Measurements from ENCODE around the gene KRTAP10-7. TPM values are rescaled to one million over a fixed set of nuclear protein-coding genes. Genes with fewer than 3 reads are reported as not detected.
"Not testable (repeated sequence)": the region's sequence is repeated elsewhere in the genome, so short reads cannot be mapped to it uniquely, and the experiment has no call there.

KRTAP10-7 gene
- total and polyA plus RNA-seq, 7 experiments from 2014 or later, result not detected

GRCh38 chr21:44576025-44576420 is 24.4 kb upstream of the KRTAP10-7 start:
- H3K36me3 ChIP-seq (ENCODE audit: control insufficient read depth in 2 of 3, insufficient read depth in 3 of 3, low read length in 3 of 3), result no peaks in the 10 kb centered on the region
- no peaks in the 10 kb centered on the region for H3K27me3 ChIP-seq (ENCODE audit: control insufficient read depth in 2 of 2, insufficient read depth in 2 of 2, low read length in 2 of 2)
- Mint-ChIP-seq H3K4me3 (no peak overlapping the region), H3K27ac (peak overlapping the region in 1 of 9 donors; percentile 66), H3K9me3 (peaks cover 0 to 51% (median 18%) of the 10 kb centered on the region in 11 donors), H3K36me3 (peaks cover 4 to 7% (median 6%) of the 10 kb centered on the region in 5 donors), H3K4me1 (peaks cover 0 to 25% (median 11%) of the 10 kb centered on the region in 7 donors), H3K27me3 (peaks cover 0 to 8% (median 5%) of the 10 kb centered on the region in 5 donors)
- ChIA-PET CTCF (no interaction called here), POLR2A (no interaction called here)
- peaks cover 0 to 8% (median 0%) of the 10 kb centered on the region in 3 experiments for H3K9me3 ChIP-seq (ENCODE audit: control insufficient read depth in 2 of 3, low read length in 3 of 3)
- intact Hi-C loops (cut with micrococcal nuclease), result no loop called here
- H3K4me3 ChIP-seq (ENCODE audit: low read length), result no peak overlapping the region
- ATAC-seq (no peak), DNase-seq (no peak)
- no peaks in the 10 kb centered on the region for H3K4me1 ChIP-seq (ENCODE audit: control insufficient read depth in 2 of 2, insufficient read depth in 2 of 2, low read length in 2 of 2)
- no peak overlapping the region for H3K27ac ChIP-seq (ENCODE audit: low read depth, low read length)

DNA sequence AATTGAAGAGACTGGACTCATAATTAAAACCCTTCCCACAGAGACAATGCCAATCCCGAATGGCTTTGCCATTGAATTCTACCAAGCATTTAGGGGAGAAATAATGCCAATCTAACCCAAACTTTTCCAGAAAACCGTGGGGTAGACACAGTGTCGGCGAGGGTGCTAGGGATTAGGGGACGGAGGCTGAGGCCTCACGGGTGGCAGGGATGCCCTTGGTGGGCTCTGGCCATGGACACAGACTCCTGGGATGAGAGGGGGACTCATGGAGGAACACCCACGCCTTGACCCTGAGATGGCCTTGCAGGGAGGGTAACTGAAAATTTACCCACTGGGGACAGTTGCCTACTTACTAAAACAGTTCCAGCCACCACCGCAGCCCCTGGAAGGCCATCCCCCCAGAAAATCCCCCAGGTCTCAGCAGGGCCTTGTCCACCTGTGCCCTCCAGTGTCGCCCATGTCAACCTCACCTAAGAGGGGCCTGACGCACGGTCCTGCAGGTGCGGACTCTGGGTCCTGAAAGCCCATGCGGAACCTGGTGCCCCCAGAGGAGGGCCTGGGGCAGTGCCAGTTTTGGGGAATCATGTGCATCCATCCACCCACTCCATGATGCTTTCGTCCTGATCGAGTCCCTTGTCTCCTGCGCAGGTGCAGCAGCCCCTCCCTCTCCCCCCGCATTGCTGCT is 21.9 kb upstream of the KRTAP10-7 start:
- no peak for ATAC-seq
- Mint-ChIP-seq H3K27ac (no peak overlapping the region), H3K36me3 (peaks cover 4 to 12% (median 9%) of the 10 kb centered on the region in 5 donors), H3K27me3 (peaks cover 0 to 8% (median 5%) of the 10 kb centered on the region in 5 donors), H3K4me1 (peaks cover 5 to 43% (median 29%) of the 10 kb centered on the region in 7 donors), H3K9me3 (peaks cover 3 to 56% (median 26%) of the 10 kb centered on the region in 11 donors), H3K4me3 (no peak overlapping the region)
- ChIA-PET POLR2A (no interaction called here), CTCF (no interaction called here)
- no peak overlapping the region for H3K4me3 ChIP-seq (ENCODE audit: low read length)
- no peak for DNase-seq
- no peaks in the 10 kb centered on the region for H3K36me3 ChIP-seq (ENCODE audit: control insufficient read depth in 2 of 3, insufficient read depth in 3 of 3, low read length in 3 of 3)
- H3K4me1 ChIP-seq (ENCODE audit: control insufficient read depth in 2 of 2, insufficient read depth in 2 of 2, low read length in 2 of 2), result peaks cover 0 to 8% of the 10 kb centered on the region in 2 donors
- intact Hi-C loops (cut with micrococcal nuclease), result no loop called here
- H3K27ac ChIP-seq (ENCODE audit: low read depth, low read length), result no peak overlapping the region
- no peaks in the 10 kb centered on the region for H3K27me3 ChIP-seq (ENCODE audit: control insufficient read depth in 2 of 2, insufficient read depth in 2 of 2, low read length in 2 of 2)
- H3K9me3 ChIP-seq (ENCODE audit: control insufficient read depth in 2 of 3, low read length in 3 of 3), result peaks cover 0 to 3% (median 0%) of the 10 kb centered on the region in 3 experiments

DNA sequence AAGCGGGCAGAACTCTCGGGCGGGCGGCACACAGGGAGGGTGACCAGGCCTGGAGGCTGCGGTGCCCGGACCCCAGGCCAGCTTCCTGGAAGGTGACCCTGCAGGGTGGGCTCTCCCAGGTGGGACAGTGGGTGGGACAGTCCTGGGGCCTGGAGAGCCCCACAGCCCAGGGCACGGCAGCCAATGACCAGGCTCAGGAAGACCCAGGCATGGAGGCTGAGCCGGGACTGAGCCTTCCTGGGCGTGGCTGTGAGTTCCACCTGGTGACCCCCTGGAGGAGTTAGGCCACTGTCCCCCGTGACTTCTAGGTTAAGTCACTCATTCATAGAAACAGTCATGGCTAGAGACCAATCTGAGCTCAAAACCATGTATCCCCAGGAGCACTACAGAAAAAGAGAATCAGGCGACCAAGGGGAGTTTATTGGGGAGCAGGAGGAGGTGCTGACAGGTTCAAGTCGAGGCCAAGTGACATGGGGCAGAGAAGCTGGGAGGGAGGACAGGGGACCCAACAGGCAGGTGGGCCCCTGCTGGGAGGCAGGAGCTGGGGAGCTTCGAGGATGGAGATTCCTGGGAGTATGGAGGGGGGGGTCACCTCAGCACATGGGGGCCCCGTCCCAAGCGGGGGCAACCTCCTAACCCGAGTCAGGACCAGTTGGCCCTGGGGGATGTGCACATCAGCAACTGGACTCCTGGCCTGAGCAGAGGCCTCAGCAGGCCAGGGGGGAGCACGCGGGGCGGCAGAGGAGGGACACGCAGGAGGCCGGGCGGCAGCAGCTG is 21.2 kb upstream of the KRTAP10-7 start:
- DNase-seq, result no peak
- peaks cover 0 to 3% (median 0%) of the 10 kb centered on the region in 3 experiments for H3K9me3 ChIP-seq (ENCODE audit: control insufficient read depth in 2 of 3, low read length in 3 of 3)
- H3K27me3 ChIP-seq (ENCODE audit: control insufficient read depth in 2 of 2, insufficient read depth in 2 of 2, low read length in 2 of 2), result no peaks in the 10 kb centered on the region
- H3K27me3 Mint-ChIP-seq, result peaks cover 0 to 10% (median 8%) of the 10 kb centered on the region in 5 donors
- CTCF ChIA-PET, result no interaction called here
- H3K27ac Mint-ChIP-seq, result peak overlapping the region in 3 of 9 donors; percentile 8 to 59 (median 41)
- H3K4me3 Mint-ChIP-seq, result peak overlapping the region in 2 of 10 donors; percentile 50 to 55
- ATAC-seq, result no peak
- H3K9me3 Mint-ChIP-seq, result peaks cover 3 to 56% (median 26%) of the 10 kb centered on the region in 11 donors
- no peaks in the 10 kb centered on the region for H3K36me3 ChIP-seq (ENCODE audit: control insufficient read depth in 2 of 3, insufficient read depth in 3 of 3, low read length in 3 of 3)
- H3K27ac ChIP-seq (ENCODE audit: low read depth, low read length), result no peak overlapping the region
- peaks cover 0 to 8% of the 10 kb centered on the region in 2 donors for H3K4me1 ChIP-seq (ENCODE audit: control insufficient read depth in 2 of 2, insufficient read depth in 2 of 2, low read length in 2 of 2)
- H3K4me3 ChIP-seq (ENCODE audit: low read length), result no peak overlapping the region
- POLR2A ChIA-PET, result interaction anchor here (0.7 to 1.2 kb wide), 2 partner anchors 16 to 32 kb away, joined by 3 read pairs; no protein-coding TSS in a partner anchor
- H3K36me3 Mint-ChIP-seq, result peaks cover 4 to 12% (median 9%) of the 10 kb centered on the region in 5 donors
- intact Hi-C loops (cut with micrococcal nuclease), result no loop called here
- peaks cover 13 to 46% (median 36%) of the 10 kb centered on the region in 7 donors for H3K4me1 Mint-ChIP-seq

DNA sequence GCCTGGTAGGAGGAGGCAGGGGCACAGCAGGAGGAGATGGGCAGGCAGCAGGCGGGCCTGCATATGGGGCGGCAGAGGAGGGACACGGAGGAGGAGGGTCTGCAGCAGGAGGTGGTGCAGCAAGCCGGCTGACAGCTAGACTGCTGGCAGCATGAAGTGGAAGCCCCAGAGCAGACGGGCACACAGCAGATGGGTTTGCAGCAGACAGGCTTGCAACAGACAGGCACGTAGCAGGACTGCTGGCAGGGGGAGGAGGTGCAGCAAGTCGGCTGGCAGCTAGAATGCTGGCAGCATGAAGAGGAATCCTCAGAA is 20.6 kb upstream of the KRTAP10-7 start:
- POLR2A ChIA-PET, result interaction anchor here (0.7 to 1.2 kb wide), 2 partner anchors 16 to 33 kb away, joined by 3 read pairs; no protein-coding TSS in a partner anchor
- Mint-ChIP-seq H3K36me3 (peaks cover 4 to 12% (median 9%) of the 10 kb centered on the region in 5 donors), H3K27ac (peak overlapping the region in 1 of 9 donors; percentile 78), H3K4me3 (peak overlapping the region in 5 of 10 donors; percentile 16 to 62 (median 49)), H3K9me3 (peaks cover 3 to 56% (median 26%) of the 10 kb centered on the region in 11 donors), H3K4me1 (peaks cover 16 to 45% (median 40%) of the 10 kb centered on the region in 7 donors), H3K27me3 (peaks cover 0 to 11% (median 8%) of the 10 kb centered on the region in 5 donors)
- CTCF ChIA-PET, result interaction anchor here (1.4 kb wide), 1 partner anchor 69 kb away, joined by 5 read pairs; no protein-coding TSS in a partner anchor
- Histone ChIP-seq H3K4me3 (ENCODE audit: low read length) (no peak overlapping the region), H3K27me3 (ENCODE audit: control insufficient read depth in 2 of 2, insufficient read depth in 2 of 2, low read length in 2 of 2) (no peaks in the 10 kb centered on the region), H3K9me3 (ENCODE audit: control insufficient read depth in 2 of 3, low read length in 3 of 3) (peaks cover 0 to 3% (median 0%) of the 10 kb centered on the region in 3 experiments), H3K27ac (ENCODE audit: low read depth, low read length) (no peak overlapping the region), H3K36me3 (ENCODE audit: control insufficient read depth in 2 of 3, insufficient read depth in 3 of 3, low read length in 3 of 3) (no peaks in the 10 kb centered on the region), H3K4me1 (ENCODE audit: control insufficient read depth in 2 of 2, insufficient read depth in 2 of 2, low read length in 2 of 2) (peaks cover 0 to 8% of the 10 kb centered on the region in 2 donors)
- intact Hi-C loops (cut with micrococcal nuclease), result loop anchor here in 1 of 2 donors (5.0 to 10.0 kb wide), 3 partner anchors 38 to 133 kb away; partner anchors contain the start of genes KRTAP12-3, KRTAP12-4 and TSPEAR
- DNase-seq, result no peak
- no peak for ATAC-seq

- intact Hi-C loops (cut with micrococcal nuclease), result loop anchor here in 1 of 2 donors (5.0 to 10.0 kb wide), 3 partner anchors 37 to 132 kb away; partner anchors contain the start of genes KRTAP12-3, KRTAP12-4 and TSPEAR
- not testable (repeated sequence) for H3K4me1 ChIP-seq (ENCODE audit: control insufficient read depth in 2 of 2, insufficient read depth in 2 of 2, low read length in 2 of 2); DNase-seq; ATAC-seq; H3K36me3 ChIP-seq (ENCODE audit: control insufficient read depth in 2 of 3, insufficient read depth in 3 of 3, low read length in 3 of 3); H3K27ac ChIP-seq (ENCODE audit: low read depth, low read length); H3K9me3 ChIP-seq (ENCODE audit: control insufficient read depth in 2 of 3, low read length in 3 of 3); H3K27me3 ChIP-seq (ENCODE audit: control insufficient read depth in 2 of 2, insufficient read depth in 2 of 2, low read length in 2 of 2); H3K4me3 ChIP-seq (ENCODE audit: low read length)
- Mint-ChIP-seq H3K36me3 (peaks cover 4 to 12% (median 9%) of the 10 kb centered on the region in 5 donors), H3K27ac (peak within 1 kb of the TSS in 6 of 9 donors; percentile 21 to 78 (median 62)), H3K9me3 (peaks cover 3 to 56% (median 26%) of the 10 kb centered on the region in 11 donors), H3K27me3 (peaks cover 0 to 12% (median 9%) of the 10 kb centered on the region in 5 donors), H3K4me3 (peak within 1 kb of the TSS in 9 of 10 donors; percentile 9 to 62 (median 51)), H3K4me1 (peaks cover 16 to 43% (median 39%) of the 10 kb centered on the region in 7 donors)
- CTCF ChIA-PET, result interaction anchor here (1.4 kb wide), 1 partner anchor 70 kb away, joined by 5 read pairs; no protein-coding TSS in a partner anchor
- POLR2A ChIA-PET, result interaction anchor here (1.2 kb wide), 1 partner anchor 33 kb away, joined by 3 read pairs; no protein-coding TSS in a partner anchor
These were observed 20.1 kb upstream of the KRTAP10-7 start, which contains the start of gene KRTAP10-5 for GRCh38 chr21:44580231-44580821. KRTAP10-5 (minus strand) TSS chr21:44580604; CDS start chr21:44580578, 26 bp downstream.

Data from naive thymus-derived CD4-positive, alpha-beta T cell (primary cell).